MM.1S (cell line): ENCODE results near the gene PREB.

Experiments
- EZH2 ChIP-seq: fragments of 300-600 bp; sonication (generic); optimal IDR thresholded peaks from 2 replicates; pipeline ENCODE3; 2017; ENCODE audit warnings: low read depth, mild to moderate bottlenecking, antibody characterized with exemption, low read length, mixed read lengths
- TF ChIP-seq, protein P1 (sequence below): fragments of 300-600 bp; sonication (generic); IDR thresholded peaks from 2 replicates; pipeline ENCODE4 v1.5.1; 2016; ENCODE audit warnings: antibody characterized with exemption, low read length, mixed read lengths

DNA sequence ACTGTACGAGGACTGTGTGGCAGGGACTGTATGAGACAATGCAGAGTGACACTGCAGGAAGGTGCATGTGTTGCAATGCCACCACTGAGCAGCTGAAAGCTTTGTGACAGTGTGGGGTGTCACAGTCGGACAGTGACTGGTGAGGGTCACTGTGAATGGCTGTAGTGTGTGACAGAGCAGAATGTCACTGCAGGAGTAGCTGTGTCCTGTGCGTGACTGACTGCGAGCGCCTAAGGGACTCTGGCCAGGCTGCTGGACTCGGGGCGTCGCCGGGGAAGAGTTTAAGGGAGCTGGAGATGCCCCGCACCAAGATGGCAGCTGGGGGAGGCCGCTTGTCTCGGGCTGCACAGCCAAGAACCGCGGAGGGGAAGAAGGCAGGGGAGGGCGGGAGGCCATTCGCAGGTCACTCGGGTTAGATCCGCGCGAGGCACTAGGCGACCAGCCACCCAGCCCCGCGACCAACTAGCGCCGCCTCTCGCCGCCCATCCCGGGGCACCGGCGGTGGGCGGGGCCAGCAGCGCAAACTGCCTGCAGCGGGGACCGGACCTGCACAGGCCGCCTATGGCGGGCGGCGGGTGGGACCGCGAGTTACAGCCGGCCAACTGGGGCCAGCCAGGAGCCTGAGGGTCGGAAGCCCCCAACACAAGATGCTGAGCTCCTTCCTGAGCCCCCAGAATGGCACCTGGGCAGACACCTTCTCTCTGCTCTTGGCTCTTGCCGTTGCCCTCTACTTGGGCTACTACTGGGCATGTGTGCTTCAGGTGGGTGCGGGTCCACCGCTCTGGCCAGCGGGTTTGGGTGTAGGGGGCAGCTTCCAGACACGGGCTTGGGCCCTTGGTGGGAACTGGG, 10.9 kb downstream of the PREB start, which contains the start of gene ABHD1:
- TF ChIP-seq, protein P1, sequence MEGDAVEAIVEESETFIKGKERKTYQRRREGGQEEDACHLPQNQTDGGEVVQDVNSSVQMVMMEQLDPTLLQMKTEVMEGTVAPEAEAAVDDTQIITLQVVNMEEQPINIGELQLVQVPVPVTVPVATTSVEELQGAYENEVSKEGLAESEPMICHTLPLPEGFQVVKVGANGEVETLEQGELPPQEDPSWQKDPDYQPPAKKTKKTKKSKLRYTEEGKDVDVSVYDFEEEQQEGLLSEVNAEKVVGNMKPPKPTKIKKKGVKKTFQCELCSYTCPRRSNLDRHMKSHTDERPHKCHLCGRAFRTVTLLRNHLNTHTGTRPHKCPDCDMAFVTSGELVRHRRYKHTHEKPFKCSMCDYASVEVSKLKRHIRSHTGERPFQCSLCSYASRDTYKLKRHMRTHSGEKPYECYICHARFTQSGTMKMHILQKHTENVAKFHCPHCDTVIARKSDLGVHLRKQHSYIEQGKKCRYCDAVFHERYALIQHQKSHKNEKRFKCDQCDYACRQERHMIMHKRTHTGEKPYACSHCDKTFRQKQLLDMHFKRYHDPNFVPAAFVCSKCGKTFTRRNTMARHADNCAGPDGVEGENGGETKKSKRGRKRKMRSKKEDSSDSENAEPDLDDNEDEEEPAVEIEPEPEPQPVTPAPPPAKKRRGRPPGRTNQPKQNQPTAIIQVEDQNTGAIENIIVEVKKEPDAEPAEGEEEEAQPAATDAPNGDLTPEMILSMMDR, result no peak
- TF ChIP-seq EZH2, result no peak
